ENCODE results near the gene HOXD8.

HOXD8 gene

GRCh38 chr2:176149939-176150583 is 20.6 kb downstream of the HOXD8 start:
- Histone ChIP-seq H3K4me3 (ENCODE audit: low read depth in 1 of 2, low read length in 1 of 2) (no peak overlapping the region), H3K9me3 (no peaks in the 10 kb centered on the region), H3K27ac (no peak overlapping the region), H3K36me3 (no peaks in the 10 kb centered on the region), H3K27me3 (peaks cover 100% of the 10 kb centered on the region), H3K4me1 (ENCODE audit: control insufficient read depth in 1 of 2, insufficient read depth in 1 of 2, low read depth in 1 of 2, low read length in 1 of 2) (no peaks in the 10 kb centered on the region)
- no peak for TF ChIP-seq CTCF (IDR thresholded peaks at IDR 0.05)

GRCh38 chr2:176150584-176151441 is 21.3 kb downstream of the HOXD8 start:
- Histone ChIP-seq H3K27me3 (peaks cover 100% of the 10 kb centered on the region), H3K9me3 (no peaks in the 10 kb centered on the region), H3K27ac (no peak overlapping the region), H3K4me3 (ENCODE audit: low read depth in 1 of 2, low read length in 1 of 2) (no peak overlapping the region), H3K4me1 (ENCODE audit: control insufficient read depth in 1 of 2, insufficient read depth in 1 of 2, low read depth in 1 of 2, low read length in 1 of 2) (no peaks in the 10 kb centered on the region), H3K36me3 (no peaks in the 10 kb centered on the region)
- TF ChIP-seq CTCF (IDR thresholded peaks at IDR 0.05): no peak

GRCh38 chr2:176151442-176152287 is 22.2 kb downstream of the HOXD8 start, which contains the start of gene HOXD4:
Gene HOXD4 (plus strand): TSS chr2:176151550. CDS start chr2:176151634, 84 bp downstream.
- Histone ChIP-seq H3K36me3 (no peaks in the 10 kb centered on the region), H3K27me3 (peaks cover 100% of the 10 kb centered on the region), H3K4me1 (ENCODE audit: control insufficient read depth in 1 of 2, insufficient read depth in 1 of 2, low read depth in 1 of 2, low read length in 1 of 2) (no peaks in the 10 kb centered on the region), H3K27ac (no peak within 1 kb of the TSS), H3K4me3 (ENCODE audit: low read depth in 1 of 2, low read length in 1 of 2) (no peak within 1 kb of the TSS), H3K9me3 (no peaks in the 10 kb centered on the region)
- no peak for TF ChIP-seq CTCF (IDR thresholded peaks at IDR 0.05)

- Histone ChIP-seq H3K4me3 (ENCODE audit: low read depth in 1 of 2, low read length in 1 of 2) (no peak overlapping the region), H3K27me3 (peaks cover 100% of the 10 kb centered on the region), H3K27ac (no peak overlapping the region)
Measured at GRCh38 chr2:176152350-176153181, 23.1 kb downstream of the HOXD8 start.

More at GRCh38 chr2:176152350-176153181, 23.1 kb downstream of the HOXD8 start:
- Histone ChIP-seq H3K36me3 (no peaks in the 10 kb centered on the region), H3K9me3 (no peaks in the 10 kb centered on the region), H3K4me1 (ENCODE audit: control insufficient read depth in 1 of 2, insufficient read depth in 1 of 2, low read depth in 1 of 2, low read length in 1 of 2) (no peaks in the 10 kb centered on the region)
- TF ChIP-seq CTCF (IDR thresholded peaks at IDR 0.05): no peak

Data from neutrophil (primary cell).